HepG2 (cell line): ENCODE measurements around the gene TAB2. TPM values are rescaled to one million over a fixed set of nuclear protein-coding genes. Genes with fewer than 3 reads are reported as not detected.

Source experiments
- ATAC-seq: fragments of 200-7000 bp; cut with Tn5 transposase; 3 replicates; pipeline ENCODE4 v1.9.1; 2020; ENCODE audit warnings: mild to moderate bottlenecking, moderate library complexity
- BruUV-seq: library from RNA; stranded (reverse); fragments of 400-500 nt; replicated peaks from 2 replicates; lab custom pipeline; 2021; lab: Mats Ljungman, UMichigan
- CTCF ChIA-PET: fragments of 300-600 bp; formaldehyde crosslinking; extraction: SDS; loops from one replicate; lab custom pipeline; 2021; ENCODE audit warnings: low total read pairs, inconsistent platforms, low intra/inter-chr PET ratio; lab: Yijun Ruan, JAX
- POLR2A ChIA-PET: fragments of 350-600 bp; sonication (Branson Sonifier 250); formaldehyde crosslinking; loops from one replicate; lab custom pipeline; 2020; ENCODE audit warnings: antibody characterized with exemption, inconsistent platforms; lab: Yijun Ruan, JAX
- DNase-seq: peaks from one replicate; pipeline ENCODE4 v3.0.0-alpha.2; 2015; ENCODE audit warnings: low spot score
- FAIRE-seq: peaks from 3 replicates; lab custom pipeline; 2011; peaks lifted over from hg19 to GRCh38; lab: Jason Lieb, UNC
- H2AFZ ChIP-seq: one replicate; pipeline ENCODE4 v1.6.1; 2011; ENCODE audit warnings: low read length, inconsistent platforms
- H3K27ac ChIP-seq: fragments of 300-600 bp; 3 replicates; pipeline ENCODE4 v1.8.0; 2011; ENCODE audit warnings: mixed run types, mild to moderate bottlenecking, mixed read lengths, low read length, inconsistent platforms; ENCODE audit not compliant: insufficient read depth; ENCODE audit errors: extremely low read length
- H3K27me3 ChIP-seq, 2 experiments: fragments of 200-600 bp in 1 of 2; 2 replicates in 1 of 2; 3 replicates in 1 of 2; pipeline versions ENCODE4 v1.6.0 to v1.8.0; 2011; ENCODE audit warnings: low read length in 2 of 2, mild to moderate bottlenecking in 2 of 2, moderate library complexity in 2 of 2, inconsistent platforms in 1 of 2; ENCODE audit not compliant: insufficient read depth in 2 of 2, control insufficient read depth in 1 of 2
- H3K36me3 ChIP-seq, 2 experiments: fragments of 200-600 bp in 1 of 2; replicated peaks in 1 of 2; 2 replicates in 1 of 2; 3 replicates in 1 of 2; pipeline versions ENCODE4 v1.5.1 to v1.8.0; 2011; ENCODE audit warnings: low read length in 2 of 2, inconsistent platforms in 1 of 2; ENCODE audit not compliant: insufficient read depth in 2 of 2, control insufficient read depth in 1 of 2
- H3K4me1 ChIP-seq: 2 replicates; pipeline ENCODE4 v1.5.1; 2012; ENCODE audit warnings: low read length, inconsistent platforms; ENCODE audit not compliant: insufficient read depth
- H3K4me2 ChIP-seq: 2 replicates; pipeline ENCODE4 v1.6.0; 2011; ENCODE audit warnings: low read depth, low read length, inconsistent platforms
- H3K4me3 ChIP-seq, 3 experiments: fragments of 200-600 bp in 1 of 3; sonication (generic), shearing (Covaris generic) in 1 of 3; replicated peaks in 1 of 3; 2 replicates each; pipeline ENCODE4 v1.5.1; 2011 to 2016; ENCODE audit warnings: low read length in 3 of 3, inconsistent platforms in 2 of 3, low read depth in 2 of 3, mild to moderate bottlenecking in 2 of 3, control low read depth in 1 of 3, mixed read lengths in 1 of 3; ENCODE audit not compliant: insufficient read depth in 1 of 3
- H3K79me2 ChIP-seq: one replicate; pipeline ENCODE4 v1.6.1; 2011; ENCODE audit warnings: low read length, inconsistent platforms; ENCODE audit not compliant: insufficient read depth
- H3K9ac ChIP-seq: 2 replicates; pipeline ENCODE4 v1.6.0; 2011; ENCODE audit warnings: mild to moderate bottlenecking, low read depth, low read length, inconsistent platforms; ENCODE audit not compliant: insufficient read depth
- H3K9me3 ChIP-seq: 2 replicates; pipeline ENCODE4 v1.5.1; 2012; ENCODE audit warnings: mild to moderate bottlenecking, low read length
- H4K20me1 ChIP-seq: 2 replicates; pipeline ENCODE4 v1.6.0; 2011; ENCODE audit warnings: inconsistent platforms, mild to moderate bottlenecking, low read length, moderate library complexity; ENCODE audit not compliant: insufficient read depth
- HNRNPLL ChIP-seq: fragments of 200-400 bp; formaldehyde crosslinking; IDR thresholded peaks from 2 replicates; pipeline ENCODE4 v1.6.1; 2017; ENCODE audit warnings: mild to moderate bottlenecking, low read depth, low read length; ENCODE audit not compliant: poor library complexity, severe bottlenecking
- KDM3A ChIP-seq: IDR thresholded peaks from 2 replicates; pipeline ENCODE4 v1.6.1; 2018; ENCODE audit warnings: low read depth, missing compliant biosample characterization
- NCOA1 ChIP-seq: sonication (generic); formaldehyde crosslinking; IDR thresholded peaks from 2 replicates; pipeline ENCODE4 v1.9.0; 2021; ENCODE audit warnings: missing genetic modification reagents
- NFKB2 ChIP-seq: sonication (generic); formaldehyde crosslinking; IDR thresholded peaks from 2 replicates; pipeline ENCODE4 v1.4.0; 2020; ENCODE audit warnings: missing genetic modification reagents, borderline replicate concordance
- SNAPC5 ChIP-seq: sonication (generic); formaldehyde crosslinking; IDR thresholded peaks from 2 replicates; pipeline ENCODE4 v1.8.1; 2023; ENCODE audit warnings: mild to moderate bottlenecking, missing genetic modification reagents, borderline replicate concordance
- THAP7 ChIP-seq: sonication (generic); formaldehyde crosslinking; IDR thresholded peaks from 2 replicates; pipeline ENCODE4 v1.8.1; 2023; ENCODE audit warnings: mild to moderate bottlenecking, missing genetic modification reagents
- ZNF639 ChIP-seq: conservative IDR thresholded peaks from 2 replicates; pipeline ENCODE4 v1.6.1; 2018; ENCODE audit warnings: missing genetic modification reagents
- ZNF660 ChIP-seq: sonication (generic); formaldehyde crosslinking; IDR thresholded peaks from 2 replicates; pipeline ENCODE4 v1.5.1; 2020; ENCODE audit warnings: mild to moderate bottlenecking, low read depth, missing genetic modification reagents, borderline replicate concordance
- WGBS: methylation state at CpG from one replicate; pipeline ENCODE4 v1.1.6; 2017; ENCODE audit warnings: low lambda C conversion rate; 5-methylcytosine and 5-hydroxymethylcytosine counted together
- in situ Hi-C: cut with HindIII; loops from 2 replicates; pipeline ENCODE4 v1.10.0; 2017; ENCODE audit warnings: low pct_unique_long_range_greater_than_20kb; ENCODE audit not compliant: extremely low pct_ligation_motif_present
- intact Hi-C: fragments of 100-400 bp; cut with micrococcal nuclease; formaldehyde crosslinking; loops from one replicate; pipeline ENCODE4 v1.10.0; 2022; ENCODE audit not compliant: unreplicated experiment
- polyA plus RNA-seq, 8 experiments: library from polyadenylated mRNA; depleted of rRNA in 3 of 8; stranded (reverse) in 7 of 8; unstranded in 1 of 8; fragments of >200 nt; fragmentation: Illumina TruSeq in 4 of 8; extraction: Trizol in 4 of 8; gene quantifications; 2 replicates each; pipeline versions ENCODE4 v1.2.1 to v1.2.3, GENCODE V29; 2011 to 2016; ENCODE audit warnings: low read depth in 4 of 8, missing spikeins in 1 of 8, mixed read lengths in 1 of 8; ENCODE audit not compliant: insufficient read depth in 1 of 8
- total RNA-seq, 5 experiments: library from RNA; depleted of rRNA; stranded (reverse); fragments of >200 nt; fragmentation: Illumina TruSeq; extraction: Trizol; gene quantifications; 2 replicates each; pipeline ENCODE4 v1.2.3, GENCODE V29; 2016; ENCODE audit warnings: low read depth in 1 of 5
- TF ChIP-seq, protein P1 (sequence below): sonication (generic); formaldehyde crosslinking; IDR thresholded peaks from 2 replicates; pipeline ENCODE4 v1.5.0; 2020; ENCODE audit warnings: missing genetic modification reagents, mild to moderate bottlenecking, borderline replicate concordance

TAB2 gene
- total and polyA plus RNA-seq, 2 of the 13 experiments (the other 11 are each of a cell fraction or from before 2014, with no cell fraction given), result 23.7 to 50.2 TPM

DNA sequence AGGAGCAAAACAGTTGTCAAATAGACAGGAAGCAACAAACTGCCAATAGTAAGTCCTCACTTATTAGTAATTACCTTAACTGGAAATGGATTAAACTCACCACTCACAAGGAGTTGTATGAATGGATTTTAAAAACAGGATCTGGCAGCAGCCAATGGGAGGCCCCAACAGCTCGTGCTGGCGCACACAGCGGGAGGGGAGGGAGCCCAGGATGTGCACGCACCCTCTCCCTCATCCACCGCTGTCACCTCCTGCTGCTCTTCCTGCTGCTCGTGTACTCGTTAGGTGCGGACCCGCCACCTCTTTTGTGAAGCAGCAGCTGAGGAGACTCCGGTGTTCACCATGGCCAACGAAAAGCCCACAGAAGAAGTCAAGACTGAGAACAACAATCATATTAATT, 82.5 kb downstream of the TAB2 start, which contains the start of gene SUMO4:
Gene SUMO4 (plus strand): TSS at position 213 of the 400 bp plus-strand sequence. CDS start 130 bp downstream, at position 343.
- Histone ChIP-seq H3K27me3 (no peaks in the 10 kb centered on the region), H3K9me3 (no peaks in the 10 kb centered on the region), H3K36me3 (peaks cover 13 to 41% of the 10 kb centered on the region in 2 experiments), H2AFZ (no peak within 1 kb of the TSS), H3K9ac (no peak within 1 kb of the TSS), H3K4me3 (no peak within 1 kb of the TSS), H3K79me2 (no peaks in the 10 kb centered on the region), H3K4me1 (no peaks in the 10 kb centered on the region), H3K27ac (no peak within 1 kb of the TSS), H4K20me1 (no peaks in the 10 kb centered on the region), H3K4me2 (no peak within 1 kb of the TSS)
- TF ChIP-seq, protein P1, sequence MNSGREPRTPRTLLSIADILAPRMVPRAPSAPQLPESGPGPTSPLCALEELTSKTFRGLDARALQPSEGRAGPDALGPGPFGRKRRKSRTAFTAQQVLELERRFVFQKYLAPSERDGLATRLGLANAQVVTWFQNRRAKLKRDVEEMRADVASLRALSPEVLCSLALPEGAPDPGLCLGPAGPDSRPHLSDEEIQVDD (CRISPR knock-in tag), result no peak
- TF ChIP-seq ZNF660 (CRISPR knock-in tag) (no peak), NFKB2 (CRISPR knock-in tag) (no peak), HNRNPLL (no peak), SNAPC5 (CRISPR knock-in tag) (no peak), KDM3A (CRISPR knock-in tag) (no peak)
- DNase-seq (no peak), FAIRE-seq (no peak), ATAC-seq (no peak)
- BruUV-seq, result no TSS peak
- intact Hi-C loops (no loop called here), in situ Hi-C loops (no loop called here)
- ChIA-PET CTCF (no interaction called here), POLR2A (no interaction called here)
- WGBS, result 98% methylated on average over 11 of the region's 11 CpGs

DNA sequence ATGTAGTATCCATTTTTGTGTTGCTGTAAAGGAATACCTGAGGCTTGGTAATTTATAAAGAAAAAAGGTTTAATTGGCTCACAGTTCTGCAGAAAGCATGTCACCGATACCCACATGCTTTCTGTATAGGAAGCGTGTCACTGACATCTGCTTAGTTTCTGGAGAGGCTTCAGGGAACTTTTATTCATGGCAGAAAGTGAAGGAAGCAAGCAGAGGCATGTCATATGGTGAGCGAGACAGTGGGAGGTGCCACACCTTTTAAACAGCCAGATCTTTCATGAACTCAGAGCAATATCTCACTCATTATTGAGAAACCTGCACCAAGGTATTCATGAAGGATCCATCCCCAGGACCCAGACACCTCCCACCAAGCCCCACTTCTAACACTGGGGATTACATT, 86.0 kb downstream of the TAB2 start:
- no peaks in the 10 kb centered on the region for H3K4me1 ChIP-seq
- no TSS peak for BruUV-seq
- FAIRE-seq (no peak), DNase-seq (no peak), ATAC-seq (no peak)
- no peak overlapping the region for H3K4me2 ChIP-seq
- no peaks in the 10 kb centered on the region for H3K27me3 ChIP-seq
- in situ Hi-C loops, result no loop called here
- peaks cover 9 to 41% of the 10 kb centered on the region in 2 experiments for H3K36me3 ChIP-seq
- intact Hi-C loops, result no loop called here
- H3K9ac ChIP-seq, result no peak overlapping the region
- CTCF ChIA-PET, result no interaction called here
- no peaks in the 10 kb centered on the region for H3K9me3 ChIP-seq
- H3K4me3 ChIP-seq, result no peak overlapping the region
- POLR2A ChIA-PET, result no interaction called here
- 100% methylated on average over 3 of the region's 3 CpGs for WGBS
- H3K27ac ChIP-seq, result no peak overlapping the region
- H4K20me1 ChIP-seq, result no peaks in the 10 kb centered on the region
- no peaks in the 10 kb centered on the region for H3K79me2 ChIP-seq
- no peak overlapping the region for H2AFZ ChIP-seq
- TF ChIP-seq THAP7 (CRISPR knock-in tag) (no peak), ZNF639 (CRISPR knock-in tag) (no peak), NCOA1 (CRISPR knock-in tag) (no peak)
